A549 (cell line): ENCODE results near the gene MEX3C.

ENCODE experiments used
- CEBPB ChIP-seq, 2 experiments: fragments of >200 bp in 1 of 2; sonication (Bioruptor Twin) in 1 of 2; formaldehyde crosslinking in 1 of 2; IDR thresholded peaks; 2 replicates each; pipeline ENCODE4 v1.6.1; 2012 to 2016
- HEYL ChIP-seq: fragments of 250-450 bp; sonication (Bioruptor Pico); IDR thresholded peaks from 2 replicates; pipeline ENCODE4 v1.8.0; 2021; ENCODE audit warnings: mild to moderate bottlenecking, moderate library complexity
- POLR2A ChIP-seq: IDR thresholded peaks from 2 replicates; pipeline ENCODE4 v1.6.1; 2012; ENCODE audit warnings: mild to moderate bottlenecking, low read length
- TF ChIP-seq, protein P1 (sequence below): fragments of >200 bp; sonication (Bioruptor Twin); formaldehyde crosslinking; IDR thresholded peaks from 3 replicates; pipeline ENCODE4 v1.5.1; 2016
- TF ChIP-seq, protein P2 (sequence below): fragments of 200-600 bp; sonication (generic); IDR thresholded peaks from 2 replicates; pipeline ENCODE4 v1.6.1; 2016; ENCODE audit warnings: antibody characterized with exemption, mild to moderate bottlenecking, moderate library complexity
- TF ChIP-seq, protein P3 (sequence below): fragments of 250-450 bp; sonication (Bioruptor Pico); IDR thresholded peaks from 2 replicates; pipeline ENCODE4 v1.5.0; 2020; ENCODE audit warnings: low read depth, mild to moderate bottlenecking, moderate library complexity

DNA sequence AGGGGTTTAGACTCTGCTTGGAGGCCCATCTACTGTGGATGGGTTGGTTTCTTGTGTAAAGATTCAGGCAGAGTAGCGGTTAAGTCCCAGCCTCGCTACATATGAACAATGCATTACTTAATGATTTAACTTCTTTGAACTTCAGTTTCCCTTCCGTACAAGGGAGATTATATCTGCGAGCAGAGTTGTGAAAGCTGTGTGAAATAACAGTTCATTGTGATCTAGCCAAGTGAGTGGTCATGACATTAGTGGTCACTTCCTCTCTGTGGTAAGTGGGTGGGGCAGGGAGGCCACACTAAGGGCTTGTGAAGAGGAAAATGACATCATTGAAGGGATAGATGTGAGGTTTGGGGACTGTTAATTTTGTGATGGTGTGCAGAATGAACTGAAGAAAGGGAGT is 14.1 kb upstream of the MEX3C start:
- TF ChIP-seq HEYL (CRISPR knock-in tag) (no peak), POLR2A (no peak), CEBPB (IDR thresholded peaks at IDR 0.05) (no peak)
- TF ChIP-seq, protein P1, sequence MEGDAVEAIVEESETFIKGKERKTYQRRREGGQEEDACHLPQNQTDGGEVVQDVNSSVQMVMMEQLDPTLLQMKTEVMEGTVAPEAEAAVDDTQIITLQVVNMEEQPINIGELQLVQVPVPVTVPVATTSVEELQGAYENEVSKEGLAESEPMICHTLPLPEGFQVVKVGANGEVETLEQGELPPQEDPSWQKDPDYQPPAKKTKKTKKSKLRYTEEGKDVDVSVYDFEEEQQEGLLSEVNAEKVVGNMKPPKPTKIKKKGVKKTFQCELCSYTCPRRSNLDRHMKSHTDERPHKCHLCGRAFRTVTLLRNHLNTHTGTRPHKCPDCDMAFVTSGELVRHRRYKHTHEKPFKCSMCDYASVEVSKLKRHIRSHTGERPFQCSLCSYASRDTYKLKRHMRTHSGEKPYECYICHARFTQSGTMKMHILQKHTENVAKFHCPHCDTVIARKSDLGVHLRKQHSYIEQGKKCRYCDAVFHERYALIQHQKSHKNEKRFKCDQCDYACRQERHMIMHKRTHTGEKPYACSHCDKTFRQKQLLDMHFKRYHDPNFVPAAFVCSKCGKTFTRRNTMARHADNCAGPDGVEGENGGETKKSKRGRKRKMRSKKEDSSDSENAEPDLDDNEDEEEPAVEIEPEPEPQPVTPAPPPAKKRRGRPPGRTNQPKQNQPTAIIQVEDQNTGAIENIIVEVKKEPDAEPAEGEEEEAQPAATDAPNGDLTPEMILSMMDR, result no peak
- TF ChIP-seq, protein P2, sequence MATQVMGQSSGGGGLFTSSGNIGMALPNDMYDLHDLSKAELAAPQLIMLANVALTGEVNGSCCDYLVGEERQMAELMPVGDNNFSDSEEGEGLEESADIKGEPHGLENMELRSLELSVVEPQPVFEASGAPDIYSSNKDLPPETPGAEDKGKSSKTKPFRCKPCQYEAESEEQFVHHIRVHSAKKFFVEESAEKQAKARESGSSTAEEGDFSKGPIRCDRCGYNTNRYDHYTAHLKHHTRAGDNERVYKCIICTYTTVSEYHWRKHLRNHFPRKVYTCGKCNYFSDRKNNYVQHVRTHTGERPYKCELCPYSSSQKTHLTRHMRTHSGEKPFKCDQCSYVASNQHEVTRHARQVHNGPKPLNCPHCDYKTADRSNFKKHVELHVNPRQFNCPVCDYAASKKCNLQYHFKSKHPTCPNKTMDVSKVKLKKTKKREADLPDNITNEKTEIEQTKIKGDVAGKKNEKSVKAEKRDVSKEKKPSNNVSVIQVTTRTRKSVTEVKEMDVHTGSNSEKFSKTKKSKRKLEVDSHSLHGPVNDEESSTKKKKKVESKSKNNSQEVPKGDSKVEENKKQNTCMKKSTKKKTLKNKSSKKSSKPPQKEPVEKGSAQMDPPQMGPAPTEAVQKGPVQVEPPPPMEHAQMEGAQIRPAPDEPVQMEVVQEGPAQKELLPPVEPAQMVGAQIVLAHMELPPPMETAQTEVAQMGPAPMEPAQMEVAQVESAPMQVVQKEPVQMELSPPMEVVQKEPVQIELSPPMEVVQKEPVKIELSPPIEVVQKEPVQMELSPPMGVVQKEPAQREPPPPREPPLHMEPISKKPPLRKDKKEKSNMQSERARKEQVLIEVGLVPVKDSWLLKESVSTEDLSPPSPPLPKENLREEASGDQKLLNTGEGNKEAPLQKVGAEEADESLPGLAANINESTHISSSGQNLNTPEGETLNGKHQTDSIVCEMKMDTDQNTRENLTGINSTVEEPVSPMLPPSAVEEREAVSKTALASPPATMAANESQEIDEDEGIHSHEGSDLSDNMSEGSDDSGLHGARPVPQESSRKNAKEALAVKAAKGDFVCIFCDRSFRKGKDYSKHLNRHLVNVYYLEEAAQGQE, result no peak
- TF ChIP-seq, protein P3, sequence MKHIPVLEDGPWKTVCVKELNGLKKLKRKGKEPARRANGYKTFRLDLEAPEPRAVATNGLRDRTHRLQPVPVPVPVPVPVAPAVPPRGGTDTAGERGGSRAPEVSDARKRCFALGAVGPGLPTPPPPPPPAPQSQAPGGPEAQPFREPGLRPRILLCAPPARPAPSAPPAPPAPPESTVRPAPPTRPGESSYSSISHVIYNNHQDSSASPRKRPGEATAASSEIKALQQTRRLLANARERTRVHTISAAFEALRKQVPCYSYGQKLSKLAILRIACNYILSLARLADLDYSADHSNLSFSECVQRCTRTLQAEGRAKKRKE (CRISPR knock-in tag), result no peak
